ENCODE results near the gene TJP2.

Gene TJP2

DNA sequence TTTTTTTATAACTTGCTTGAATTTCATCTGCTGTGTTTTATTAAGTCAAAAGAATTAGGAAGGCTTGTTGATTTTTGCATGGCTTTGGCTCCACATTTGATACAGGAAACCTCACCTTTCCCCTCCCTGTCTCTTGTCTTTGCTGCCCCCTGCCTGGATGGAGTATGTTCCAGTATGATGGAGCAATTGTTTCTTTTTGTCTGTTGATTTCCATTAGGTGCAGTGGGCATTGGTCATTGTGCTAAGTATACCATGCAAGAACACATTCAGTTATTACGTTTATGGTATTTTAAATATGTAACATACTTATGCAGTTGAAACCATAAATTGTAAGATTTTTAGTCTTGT is 19.6 kb downstream of the TJP2 start:
- DNase-seq: no peak

- DNase-seq: no peak
These were observed 20.8 kb downstream of the TJP2 start for GRCh38 chr9:69194702-69195418.

DNA sequence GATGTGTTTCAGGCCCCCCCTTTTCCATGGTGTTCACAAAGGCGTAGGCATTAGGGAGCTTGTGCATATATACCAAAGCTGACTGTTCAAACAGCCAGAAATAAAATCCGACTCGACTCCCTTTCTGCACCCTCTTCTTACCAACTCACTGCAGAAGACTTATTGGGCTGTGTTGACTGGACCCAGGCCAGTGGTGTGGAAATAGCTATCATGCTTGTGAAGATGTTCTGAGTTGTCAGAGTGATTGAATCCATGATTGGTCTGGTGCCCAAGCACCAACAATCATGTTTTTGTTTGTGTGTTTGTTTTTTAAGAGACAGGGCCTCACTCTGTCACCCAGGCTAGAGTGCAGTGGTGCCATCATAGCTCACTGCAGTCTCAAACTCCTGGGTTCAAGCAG is 21.6 kb downstream of the TJP2 start:
- DNase-seq: no peak

- DNase-seq: no peak
These were observed 23.6 kb downstream of the TJP2 start for GRCh38 chr9:69197687-69198086.

DNA sequence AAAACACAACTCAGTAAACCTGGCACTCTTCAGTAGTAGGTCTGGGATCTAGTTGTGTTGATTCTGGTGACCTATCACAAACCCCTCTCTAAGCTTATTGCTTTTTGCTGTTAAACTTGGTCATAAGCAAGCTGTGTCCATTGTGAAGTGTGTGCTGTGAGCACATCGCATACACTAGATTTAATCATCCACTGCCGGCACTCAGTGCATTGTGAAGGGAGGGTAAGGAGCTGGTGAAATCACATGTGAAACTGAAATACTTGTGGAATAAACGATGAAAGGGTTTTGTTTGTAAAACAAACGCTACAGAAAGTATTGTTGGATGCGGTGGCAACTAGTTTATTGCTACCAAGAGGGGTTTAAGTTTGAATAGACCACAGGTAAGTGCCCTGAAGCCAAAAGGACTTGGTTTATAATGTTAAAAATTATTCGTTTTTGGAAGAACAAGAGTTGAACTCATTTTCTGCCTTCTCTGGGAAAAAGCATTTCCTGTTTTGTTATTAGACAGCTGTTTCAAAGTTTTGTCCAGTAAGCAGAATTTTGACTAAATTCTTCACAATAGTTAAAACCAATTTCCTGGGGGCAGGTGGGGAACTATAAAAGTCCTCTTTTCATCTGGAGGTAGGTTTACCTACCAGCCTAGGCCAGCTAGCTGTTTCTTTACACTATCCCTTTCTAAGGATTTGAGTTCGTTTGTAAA is 24.6 kb downstream of the TJP2 start:
- DNase-seq: no peak

DNA sequence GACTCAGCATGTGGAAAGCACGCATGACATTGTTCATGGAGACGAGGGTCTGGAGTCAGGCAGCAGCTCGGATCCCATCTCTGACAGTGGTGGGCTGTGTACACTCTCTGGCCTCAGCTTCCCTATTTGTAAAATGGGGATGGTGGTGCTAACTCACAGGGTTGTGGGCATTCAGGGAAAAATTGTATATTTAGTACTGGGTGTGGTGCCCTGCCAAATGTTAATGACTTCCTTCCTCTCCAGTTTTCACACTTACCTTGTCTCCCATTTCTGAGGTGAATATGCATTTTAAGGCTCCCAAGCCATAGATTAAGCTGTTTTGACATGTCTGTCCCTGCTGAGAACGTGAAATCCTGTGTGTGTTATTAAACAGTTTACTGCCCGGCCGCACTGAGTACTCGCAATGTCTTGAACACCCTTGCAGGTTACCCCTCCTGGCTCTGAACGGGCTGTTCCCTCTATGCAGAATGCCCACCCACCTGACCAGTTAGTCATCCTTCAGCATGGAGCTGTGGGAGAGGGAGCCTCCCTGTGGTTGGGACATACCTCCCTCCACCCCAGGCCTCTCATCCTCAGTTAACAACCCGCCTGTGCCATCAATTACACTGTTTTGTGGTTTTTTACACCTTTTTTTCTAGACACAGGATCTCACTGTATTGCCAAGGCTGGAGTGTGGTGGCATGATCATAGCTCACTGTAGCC is 25.8 kb downstream of the TJP2 start:
- no peak for DNase-seq

GRCh38 chr9:69202556-69202955 is 28.5 kb downstream of the TJP2 start:
- DNase-seq: no peak

GRCh38 chr9:69204326-69204725 is 30.2 kb downstream of the TJP2 start:
- DNase-seq: no peak

- DNase-seq: no peak
These were observed 30.8 kb downstream of the TJP2 start for GRCh38 chr9:69204849-69205248.

DNA sequence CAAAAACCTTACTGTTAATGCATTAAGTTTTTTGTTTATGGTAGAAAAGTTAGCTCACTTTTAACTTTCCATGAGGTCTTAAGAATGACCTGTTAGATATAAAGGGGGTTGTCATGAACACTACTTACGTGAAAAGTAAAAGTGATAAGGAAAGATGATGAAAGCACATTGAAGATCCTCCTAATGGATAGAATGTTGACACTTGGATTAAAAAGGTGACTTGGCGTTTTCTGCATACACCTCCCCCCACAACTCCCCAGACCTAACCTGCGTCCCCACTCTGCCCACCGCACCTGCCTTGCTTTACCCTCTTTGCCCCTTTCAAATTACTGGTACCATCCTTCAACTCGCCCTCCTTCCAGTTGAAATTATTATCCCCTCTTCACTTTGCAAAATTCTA is 32.0 kb downstream of the TJP2 start:
- DNase-seq: no peak

GRCh38 chr9:69207503-69207902 is 33.4 kb downstream of the TJP2 start:
- no peak for DNase-seq

DNA sequence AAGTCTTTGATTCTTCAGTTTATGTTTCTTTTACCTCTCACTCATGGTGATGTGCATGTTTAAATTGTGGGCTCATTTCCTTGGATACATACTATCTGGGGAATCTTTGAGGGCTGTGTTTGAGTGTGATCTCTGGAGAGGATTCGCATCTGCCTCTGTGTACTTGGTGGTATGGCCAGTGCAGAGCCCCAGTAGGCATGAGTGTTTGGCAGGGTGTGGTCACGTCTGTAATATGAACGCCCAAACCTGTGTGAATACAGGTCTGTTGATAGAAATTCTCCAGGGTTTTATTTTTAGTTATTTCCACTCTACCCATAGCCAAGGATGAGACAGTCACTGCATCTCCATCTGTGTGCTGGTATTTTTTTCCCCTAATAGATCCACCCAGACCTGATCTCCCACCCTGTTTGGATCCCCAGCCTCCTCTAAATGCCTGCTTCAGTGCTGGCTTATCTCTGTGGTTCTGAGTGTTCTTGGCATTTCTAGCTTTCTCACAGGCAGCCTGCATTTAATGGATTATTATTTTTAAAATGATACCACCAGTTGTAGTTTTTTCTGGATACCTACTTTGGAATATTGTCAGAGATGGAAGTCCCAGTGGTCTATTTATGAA is 37.5 kb downstream of the TJP2 start:
- DNase-seq: no peak

- DNase-seq: no peak
These were observed 39.6 kb downstream of the TJP2 start for GRCh38 chr9:69213647-69214046.

GRCh38 chr9:69214939-69215338 is 40.9 kb downstream of the TJP2 start:
- DNase-seq: no peak

DNA sequence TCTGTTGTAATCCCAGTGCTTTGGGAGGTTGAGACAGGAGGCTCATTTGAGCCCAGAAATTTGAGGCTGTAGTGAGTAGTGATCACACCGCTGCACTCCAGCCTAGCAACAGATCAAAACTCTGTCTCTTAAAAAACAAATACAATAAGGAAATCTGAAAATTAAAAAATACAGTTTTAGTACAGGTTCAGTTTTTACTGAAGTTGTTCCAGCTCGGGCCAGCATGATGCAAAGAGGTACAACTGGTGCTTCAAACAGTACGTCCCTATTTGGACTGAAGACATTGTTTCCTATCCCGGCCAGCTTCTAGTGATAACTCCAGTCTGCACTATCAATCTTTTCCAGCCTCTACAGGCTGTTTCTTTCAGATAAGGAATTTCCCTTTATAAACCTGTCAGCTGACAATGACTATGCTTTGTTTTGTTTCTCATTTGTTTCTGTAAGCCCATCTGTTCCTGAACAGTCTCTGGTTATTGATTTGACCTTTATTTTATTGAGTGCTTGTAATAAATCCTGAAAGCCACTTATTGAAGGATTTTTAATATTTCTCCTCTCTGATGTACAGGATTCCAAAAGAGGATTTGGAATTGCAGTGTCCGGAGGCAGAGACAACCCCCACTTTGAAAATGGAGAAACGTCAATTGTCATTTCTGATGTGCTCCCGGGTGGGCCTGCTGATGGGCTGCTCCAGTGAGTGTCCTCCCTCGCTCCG is 41.9 kb downstream of the TJP2 start:
- DNase-seq: peak; percentile 9

- DNase-seq: no peak
These were observed 44.1 kb downstream of the TJP2 start for GRCh38 chr9:69218166-69218565.

DNA sequence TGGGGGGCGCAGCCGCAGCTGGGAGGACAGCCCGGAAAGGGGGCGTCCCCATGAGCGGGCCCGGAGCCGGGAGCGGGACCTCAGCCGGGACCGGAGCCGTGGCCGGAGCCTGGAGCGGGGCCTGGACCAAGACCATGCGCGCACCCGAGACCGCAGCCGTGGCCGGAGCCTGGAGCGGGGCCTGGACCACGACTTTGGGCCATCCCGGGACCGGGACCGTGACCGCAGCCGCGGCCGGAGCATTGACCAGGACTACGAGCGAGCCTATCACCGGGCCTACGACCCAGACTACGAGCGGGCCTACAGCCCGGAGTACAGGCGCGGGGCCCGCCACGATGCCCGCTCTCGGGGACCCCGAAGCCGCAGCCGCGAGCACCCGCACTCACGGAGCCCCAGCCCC is 47.0 kb downstream of the TJP2 start:
- no peak for DNase-seq

GRCh38 chr9:69222970-69223369 is 48.9 kb downstream of the TJP2 start:
- DNase-seq: no peak

DNA sequence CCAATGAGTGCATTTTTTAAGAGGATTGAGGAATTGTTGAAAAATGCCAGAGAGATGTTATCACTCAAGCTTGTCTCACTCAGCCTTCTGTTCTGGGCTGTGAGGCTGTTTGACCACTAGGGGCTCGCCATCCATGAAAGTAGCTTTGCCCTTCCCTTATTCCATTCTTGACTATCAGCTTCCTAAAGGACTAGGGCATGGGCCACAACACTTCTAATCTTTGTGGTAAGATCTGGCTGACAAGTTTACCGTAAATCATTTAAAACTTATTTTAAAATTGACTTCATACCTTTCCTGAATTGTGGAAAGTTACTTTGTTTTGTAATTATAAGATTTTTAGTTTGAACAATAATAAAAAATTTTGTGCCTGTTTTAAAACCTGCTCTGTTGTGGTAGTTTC is 49.5 kb downstream of the TJP2 start:
- DNase-seq: peak; percentile 17

GRCh38 chr9:69229367-69229766 is 55.3 kb downstream of the TJP2 start:
- no peak for DNase-seq

DNA sequence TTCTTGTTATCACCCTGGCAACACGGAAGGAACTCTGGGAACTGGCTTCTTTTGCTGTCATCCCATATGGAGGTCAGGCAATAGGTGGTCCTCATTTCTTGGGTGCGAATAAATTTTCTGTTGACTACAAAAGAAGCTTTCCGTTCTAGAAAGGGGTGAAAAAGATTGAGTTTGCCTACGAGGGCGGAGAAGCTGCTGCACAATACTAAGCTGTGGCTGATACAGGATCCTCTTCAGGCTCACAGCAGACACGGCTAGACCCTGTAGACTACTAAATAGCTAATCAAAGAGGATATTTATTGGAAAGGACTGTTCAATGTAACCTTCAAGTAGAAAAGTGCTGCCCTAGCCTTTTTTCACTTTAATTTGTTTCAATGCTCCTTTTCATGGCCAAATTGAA is 58.1 kb downstream of the TJP2 start:
- no peak for DNase-seq

DNA sequence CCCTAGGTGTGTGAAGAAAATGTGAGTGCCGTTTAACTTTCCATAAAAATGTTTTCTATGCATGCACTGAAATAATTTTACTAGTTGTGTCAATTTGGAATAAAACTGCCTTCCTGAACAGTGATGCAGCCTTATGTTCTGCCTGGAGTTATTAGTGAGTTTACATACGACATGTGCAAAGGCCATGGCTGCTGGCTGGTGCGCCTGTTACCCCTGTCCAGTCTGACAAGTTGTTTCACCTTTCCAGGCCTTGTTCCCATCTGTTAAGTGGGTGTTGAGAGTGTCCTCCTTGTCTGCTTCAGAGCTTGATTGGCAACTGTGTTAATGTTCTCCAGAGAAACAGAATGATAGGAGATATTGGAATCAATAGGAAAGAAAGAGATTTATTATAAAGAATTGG is 60.6 kb downstream of the TJP2 start:
- DNase-seq: no peak

GRCh38 chr9:69236188-69236587 is 62.1 kb downstream of the TJP2 start:
- no peak for DNase-seq
